ENCODE data around the gene TPRX1.

DNA sequence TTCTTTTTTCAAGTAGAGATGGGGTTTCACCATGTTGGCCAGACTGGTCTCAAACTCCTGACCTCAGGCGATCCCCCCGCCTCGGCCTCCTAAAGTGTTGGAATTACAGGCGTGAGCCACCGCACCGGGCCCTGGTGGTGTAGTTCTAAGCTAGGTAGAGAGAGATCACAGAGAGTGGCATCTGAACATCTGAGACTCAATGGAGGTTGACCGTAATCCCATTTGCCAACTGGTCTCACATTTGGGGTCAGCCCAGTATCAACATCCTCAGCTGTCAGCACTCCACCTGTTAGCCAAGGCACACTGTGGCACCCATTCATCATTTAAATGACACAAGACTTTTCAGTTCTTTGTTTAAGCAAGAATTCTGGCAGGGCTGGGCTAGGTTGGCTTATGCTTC lies 17.8 kb downstream of the TPRX1 start:
- no peak for TF ChIP-seq EZH2 (IDR thresholded peaks at IDR 0.05; ENCODE audit: low read depth)
- TF ChIP-seq, protein P1, sequence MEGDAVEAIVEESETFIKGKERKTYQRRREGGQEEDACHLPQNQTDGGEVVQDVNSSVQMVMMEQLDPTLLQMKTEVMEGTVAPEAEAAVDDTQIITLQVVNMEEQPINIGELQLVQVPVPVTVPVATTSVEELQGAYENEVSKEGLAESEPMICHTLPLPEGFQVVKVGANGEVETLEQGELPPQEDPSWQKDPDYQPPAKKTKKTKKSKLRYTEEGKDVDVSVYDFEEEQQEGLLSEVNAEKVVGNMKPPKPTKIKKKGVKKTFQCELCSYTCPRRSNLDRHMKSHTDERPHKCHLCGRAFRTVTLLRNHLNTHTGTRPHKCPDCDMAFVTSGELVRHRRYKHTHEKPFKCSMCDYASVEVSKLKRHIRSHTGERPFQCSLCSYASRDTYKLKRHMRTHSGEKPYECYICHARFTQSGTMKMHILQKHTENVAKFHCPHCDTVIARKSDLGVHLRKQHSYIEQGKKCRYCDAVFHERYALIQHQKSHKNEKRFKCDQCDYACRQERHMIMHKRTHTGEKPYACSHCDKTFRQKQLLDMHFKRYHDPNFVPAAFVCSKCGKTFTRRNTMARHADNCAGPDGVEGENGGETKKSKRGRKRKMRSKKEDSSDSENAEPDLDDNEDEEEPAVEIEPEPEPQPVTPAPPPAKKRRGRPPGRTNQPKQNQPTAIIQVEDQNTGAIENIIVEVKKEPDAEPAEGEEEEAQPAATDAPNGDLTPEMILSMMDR (conservative IDR thresholded peaks at IDR 0.05): no peak
